ENCODE results near the gene TSC2.

DNA sequence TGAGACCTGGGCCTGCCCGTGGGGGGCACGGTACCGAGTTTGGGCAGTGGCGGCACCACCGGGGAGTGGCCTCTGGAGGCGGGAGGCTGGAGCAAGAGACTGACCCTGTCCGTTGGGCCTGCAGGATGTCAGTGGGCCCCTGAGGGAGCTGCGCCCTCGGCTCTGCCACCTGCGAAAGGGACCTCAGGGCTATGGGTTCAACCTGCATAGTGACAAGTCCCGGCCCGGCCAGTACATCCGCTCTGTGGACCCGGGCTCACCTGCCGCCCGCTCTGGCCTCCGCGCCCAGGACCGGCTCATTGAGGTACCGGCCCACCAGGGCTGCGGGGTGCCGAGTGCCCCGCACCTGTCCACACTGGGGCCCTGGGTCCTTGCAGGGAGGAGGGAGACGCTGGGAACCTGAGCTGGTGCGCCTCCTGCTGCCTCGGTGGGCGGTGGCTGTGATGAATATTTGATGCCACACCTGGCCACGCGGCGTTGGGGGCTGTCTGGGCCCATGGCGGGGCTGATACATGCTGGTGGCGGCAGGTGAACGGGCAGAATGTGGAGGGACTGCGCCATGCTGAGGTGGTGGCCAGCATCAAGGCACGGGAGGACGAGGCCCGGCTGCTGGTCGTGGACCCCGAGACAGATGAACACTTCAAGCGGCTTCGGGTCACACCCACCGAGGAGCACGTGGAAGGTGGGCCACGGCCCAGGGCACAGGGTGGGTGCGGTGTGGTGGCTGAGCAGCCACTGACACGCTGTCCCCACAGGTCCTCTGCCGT, 11.4 kb upstream of the TSC2 start:
- TF ChIP-seq CTCF (IDR thresholded peaks at IDR 0.05; ENCODE audit: poor library complexity), result no peak
- no peak for TF ChIP-seq EZH2phosphoT487 (IDR thresholded peaks at IDR 0.05; ENCODE audit: low read depth, severe bottlenecking, unreplicated experiment)
- no peak for TF ChIP-seq EZH2 (IDR thresholded peaks at IDR 0.05; ENCODE audit: borderline replicate concordance)

Data from hepatocyte (in vitro differentiated cells).